Uterus (tissue), 4 donors: ENCODE results near the gene CTIF. TPM values are rescaled to one million over a fixed set of nuclear protein-coding genes. Genes with fewer than 3 reads are reported as not detected.

Experiments used
- DNase-seq, 2 donors: peaks; one replicate each; pipeline ENCODE4 v3.0.0-alpha.2; 2019 to 2020
- H3K27ac ChIP-seq, 2 donors: fragments of 200-600 bp; sonication (generic); 1 replicate in 1 of 2; 2 replicates in 1 of 2; pipeline ENCODE4 v1.5.1; 2016 to 2018
- H3K27me3 ChIP-seq, 2 donors: fragments of 200-600 bp; sonication (generic); one replicate each; pipeline ENCODE4 v1.5.1; 2018 to 2019; ENCODE audit warnings: control low read depth in 1 of 2
- H3K36me3 ChIP-seq, 2 donors: fragments of 200-600 bp; sonication (generic); one replicate each; pipeline ENCODE4 v1.5.1; 2019; ENCODE audit warnings: control low read depth in 1 of 2
- H3K4me1 ChIP-seq, 2 donors: fragments of 200-600 bp; sonication (generic); one replicate each; pipeline ENCODE4 v1.5.1; 2018 to 2019; ENCODE audit warnings: control low read depth in 1 of 2
- H3K4me3 ChIP-seq, 2 donors: fragments of 200-600 bp; sonication (generic); 1 replicate in 1 of 2; 2 replicates in 1 of 2; pipeline ENCODE4 v1.5.1; 2018 to 2019; ENCODE audit warnings: mild to moderate bottlenecking in 1 of 2
- H3K9me3 ChIP-seq, 2 donors: fragments of 200-600 bp; sonication (generic); one replicate each; pipeline ENCODE4 v1.5.1; 2019; ENCODE audit warnings: control low read depth in 1 of 2
- POLR2A ChIP-seq, 2 donors: fragments of 450-650 bp; IDR thresholded peaks; one replicate each; pipeline ENCODE4 v1.6.1; 2016; ENCODE audit warnings: antibody characterized with exemption in 2 of 2, mild to moderate bottlenecking in 1 of 2, moderate library complexity in 1 of 2
- intact Hi-C: fragments of 100-400 bp; cut with DNase I; formaldehyde crosslinking; loops from one replicate; pipeline ENCODE4 v1.15.1; 2023; ENCODE audit warnings: low total_unique reads
- total RNA-seq, 4 donors: library from RNA; depleted of rRNA in 3 of 4; stranded (reverse); fragments of >200 nt in 3 of 4; gene quantifications; one replicate each; pipeline versions ENCODE4 v1.1.0 to v1.2.4, GENCODE V29; 2014 to 2023
- TF ChIP-seq, protein P1 (sequence below), 4 experiments: fragments of 200-600 bp in 2 of 4; fragments of 450-650 bp in 2 of 4; sonication (generic) in 2 of 4; IDR thresholded peaks; one replicate each; pipeline ENCODE4 v1.5.1; 2016 to 2019; ENCODE audit warnings: antibody characterized with exemption in 4 of 4, mild to moderate bottlenecking in 2 of 4, moderate library complexity in 1 of 4
- donor health status: DM: yes; HTN: yes; CAD: no.

The CTIF gene
- total RNA-seq, 4 donors from 2014 or later = 11.3 to 94.3 (median 48.0) TPM

DNA sequence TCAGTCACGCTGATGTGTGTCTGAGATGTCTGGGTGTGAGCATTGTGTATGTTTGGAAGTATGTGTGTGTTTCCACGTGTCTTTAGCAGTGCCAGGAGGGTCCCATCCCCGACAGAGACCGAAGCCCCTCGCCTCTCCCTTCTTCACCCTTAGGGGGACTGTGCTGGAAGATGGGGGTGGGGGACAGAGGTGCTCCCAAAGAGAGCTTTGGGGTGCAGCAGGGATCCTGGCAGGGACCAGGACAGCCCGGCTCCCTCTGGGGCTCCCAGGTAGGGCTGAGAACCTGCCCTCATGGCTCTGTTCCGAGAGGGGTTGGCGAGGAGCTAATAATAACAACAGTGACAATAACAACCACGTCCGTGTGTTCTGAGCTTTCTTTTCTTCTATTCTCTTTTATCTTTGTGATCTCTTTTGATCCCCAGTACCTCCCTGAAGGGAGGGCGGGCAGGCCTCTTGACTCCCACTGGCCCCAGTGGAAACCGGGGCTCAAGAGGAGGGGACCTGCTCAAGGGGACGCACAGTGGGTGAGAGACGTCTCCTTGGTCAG lies 354.3 kb downstream of the CTIF start:
- no peaks in the 10 kb centered on the region for H3K36me3 ChIP-seq
- no peaks in the 10 kb centered on the region for H3K9me3 ChIP-seq
- no peak for DNase-seq
- no peak overlapping the region for H3K4me3 ChIP-seq
- intact Hi-C loops = no loop called here
- H3K27ac ChIP-seq = no peak overlapping the region
- H3K4me1 ChIP-seq = peaks cover 4 to 10% of the 10 kb centered on the region in 2 donors
- H3K27me3 ChIP-seq = no peaks in the 10 kb centered on the region
- TF ChIP-seq, protein P1, sequence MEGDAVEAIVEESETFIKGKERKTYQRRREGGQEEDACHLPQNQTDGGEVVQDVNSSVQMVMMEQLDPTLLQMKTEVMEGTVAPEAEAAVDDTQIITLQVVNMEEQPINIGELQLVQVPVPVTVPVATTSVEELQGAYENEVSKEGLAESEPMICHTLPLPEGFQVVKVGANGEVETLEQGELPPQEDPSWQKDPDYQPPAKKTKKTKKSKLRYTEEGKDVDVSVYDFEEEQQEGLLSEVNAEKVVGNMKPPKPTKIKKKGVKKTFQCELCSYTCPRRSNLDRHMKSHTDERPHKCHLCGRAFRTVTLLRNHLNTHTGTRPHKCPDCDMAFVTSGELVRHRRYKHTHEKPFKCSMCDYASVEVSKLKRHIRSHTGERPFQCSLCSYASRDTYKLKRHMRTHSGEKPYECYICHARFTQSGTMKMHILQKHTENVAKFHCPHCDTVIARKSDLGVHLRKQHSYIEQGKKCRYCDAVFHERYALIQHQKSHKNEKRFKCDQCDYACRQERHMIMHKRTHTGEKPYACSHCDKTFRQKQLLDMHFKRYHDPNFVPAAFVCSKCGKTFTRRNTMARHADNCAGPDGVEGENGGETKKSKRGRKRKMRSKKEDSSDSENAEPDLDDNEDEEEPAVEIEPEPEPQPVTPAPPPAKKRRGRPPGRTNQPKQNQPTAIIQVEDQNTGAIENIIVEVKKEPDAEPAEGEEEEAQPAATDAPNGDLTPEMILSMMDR (IDR thresholded peaks at IDR 0.05) = no peak
- no peak for TF ChIP-seq POLR2A (IDR thresholded peaks at IDR 0.05)

DNA sequence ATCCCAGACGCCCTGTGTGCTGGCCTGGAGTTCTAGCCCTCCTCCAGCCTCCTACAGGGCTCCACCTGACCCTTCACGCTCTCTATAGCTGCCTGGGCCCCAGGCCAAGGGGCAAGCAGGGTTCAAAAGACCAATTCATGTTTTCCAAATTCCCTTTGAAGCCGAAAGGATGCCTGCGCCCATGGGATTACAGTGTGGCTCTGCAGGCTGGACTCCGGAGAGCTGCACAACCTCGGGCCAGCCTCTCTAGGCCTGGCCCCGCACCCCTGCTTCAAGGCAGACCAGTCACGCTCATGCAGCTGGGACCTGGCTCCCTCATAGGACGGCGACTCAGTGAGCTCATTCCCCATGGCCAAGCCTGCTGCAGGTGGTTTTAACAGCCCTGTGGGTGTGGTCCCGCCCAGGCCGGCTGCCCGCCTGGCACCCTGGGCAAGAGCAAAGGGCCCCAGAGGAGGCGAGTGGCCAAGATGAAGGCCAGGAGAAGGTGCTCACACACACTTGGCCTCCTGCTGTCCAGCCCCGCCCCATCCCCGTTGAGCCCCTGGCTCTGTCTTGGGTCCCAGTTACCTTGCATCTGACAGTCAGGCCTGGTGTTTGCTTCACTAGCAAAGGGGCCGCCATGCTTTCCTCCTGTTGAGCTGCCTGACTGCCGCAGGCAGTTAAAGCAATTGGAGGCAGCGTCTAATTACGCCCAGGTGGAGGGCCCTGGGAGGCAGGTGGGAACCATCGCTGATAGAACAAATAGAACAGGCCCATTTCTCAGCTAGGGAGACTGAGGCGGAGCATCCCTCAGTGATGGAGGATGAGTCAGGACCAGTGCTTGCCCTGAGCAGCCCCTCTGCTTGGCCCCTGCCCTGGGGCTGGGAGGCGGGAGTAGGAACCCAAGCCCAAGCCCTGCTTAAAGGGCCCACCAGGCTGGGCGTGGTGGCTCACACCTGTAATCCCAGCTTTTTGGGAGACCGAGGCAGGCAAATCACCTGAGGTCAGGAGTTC lies 355.1 kb downstream of the CTIF start:
- H3K27me3 ChIP-seq = no peaks in the 10 kb centered on the region
- H3K4me3 ChIP-seq = no peak overlapping the region
- intact Hi-C loops = no loop called here
- H3K4me1 ChIP-seq = peaks cover 4 to 9% of the 10 kb centered on the region in 2 donors
- no peak for DNase-seq
- H3K9me3 ChIP-seq = no peaks in the 10 kb centered on the region
- TF ChIP-seq, protein P1 (IDR thresholded peaks at IDR 0.05) = no peak
- TF ChIP-seq POLR2A (IDR thresholded peaks at IDR 0.05) = no peak
- H3K36me3 ChIP-seq = no peaks in the 10 kb centered on the region
- H3K27ac ChIP-seq = no peak overlapping the region

DNA sequence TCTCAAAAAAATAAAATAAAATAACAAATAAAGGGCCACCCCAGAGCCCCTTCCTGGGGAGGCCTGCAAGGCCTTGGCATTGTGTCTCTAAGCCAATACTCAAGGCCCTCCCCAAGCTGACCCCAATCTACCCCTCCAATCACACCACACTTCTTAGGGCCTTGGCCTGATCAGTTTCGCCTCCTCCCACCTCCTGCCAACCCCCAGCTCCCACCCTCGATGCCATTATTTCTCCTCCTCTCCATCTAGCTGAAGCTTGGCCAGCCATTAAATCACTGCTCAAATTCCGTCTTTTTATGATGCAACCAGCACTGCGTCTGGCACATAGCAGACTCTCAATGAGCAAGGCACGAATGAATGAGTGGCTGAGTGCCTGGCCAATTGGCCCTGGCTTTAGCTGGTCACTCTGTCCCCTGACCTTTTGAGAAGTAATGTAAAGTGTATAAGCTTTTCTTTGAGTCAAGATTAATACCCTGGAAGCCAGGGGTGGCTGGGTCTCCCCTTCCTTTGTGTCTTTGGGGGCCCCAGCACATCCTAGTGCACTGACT lies 356.0 kb downstream of the CTIF start:
- H3K4me1 ChIP-seq = no peaks in the 10 kb centered on the region
- TF ChIP-seq POLR2A (IDR thresholded peaks at IDR 0.05) = no peak
- TF ChIP-seq, protein P1 (IDR thresholded peaks at IDR 0.05) = no peak
- no peak overlapping the region for H3K4me3 ChIP-seq
- no peak for DNase-seq
- H3K27ac ChIP-seq = no peak overlapping the region
- intact Hi-C loops = no loop called here
- no peaks in the 10 kb centered on the region for H3K36me3 ChIP-seq
- no peaks in the 10 kb centered on the region for H3K9me3 ChIP-seq
- H3K27me3 ChIP-seq = no peaks in the 10 kb centered on the region

DNA sequence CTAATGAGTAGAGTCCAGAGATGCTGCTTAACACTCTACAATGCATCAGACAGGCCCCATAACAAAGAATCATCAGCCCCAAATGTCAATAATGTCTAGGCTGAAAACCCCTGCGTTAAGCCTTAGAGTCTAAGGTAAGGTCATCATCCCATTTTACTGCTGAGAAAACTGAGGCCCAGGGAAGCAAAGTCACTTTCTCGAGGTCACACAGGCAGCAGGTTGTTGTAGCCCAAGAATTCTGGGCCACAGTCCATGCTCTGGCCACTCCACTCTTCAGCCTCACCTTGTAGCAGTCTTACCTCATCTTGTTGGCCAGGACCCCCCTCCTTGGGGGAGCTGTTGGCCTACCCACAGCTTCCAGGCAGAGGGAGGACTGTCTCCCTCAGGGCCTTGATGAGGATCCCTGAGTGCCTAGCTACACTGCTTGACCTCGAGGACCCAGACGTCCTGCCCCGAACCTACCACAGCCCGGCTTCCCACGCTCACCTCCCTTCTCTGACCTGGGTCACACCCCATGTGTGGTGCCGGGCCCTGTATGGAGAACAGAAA lies 357.6 kb downstream of the CTIF start:
- intact Hi-C loops = no loop called here
- no peak for TF ChIP-seq POLR2A (IDR thresholded peaks at IDR 0.05)
- TF ChIP-seq, protein P1 (IDR thresholded peaks at IDR 0.05) = no peak
- Histone ChIP-seq H3K9me3 (no peaks in the 10 kb centered on the region), H3K4me1 (peaks cover 0 to under 1% of the 10 kb centered on the region in 2 donors), H3K36me3 (no peaks in the 10 kb centered on the region), H3K27me3 (no peaks in the 10 kb centered on the region), H3K27ac (no peak overlapping the region), H3K4me3 (no peak overlapping the region)
- DNase-seq = no peak
